NCI-H510A (cell line): Measurements from ENCODE around the gene PIK3C2G.

Experiments
- DNase-seq: peaks from one replicate; lab custom pipeline; 2025; lab: John Stamatoyannopoulos, UW

PIK3C2G gene

DNA sequence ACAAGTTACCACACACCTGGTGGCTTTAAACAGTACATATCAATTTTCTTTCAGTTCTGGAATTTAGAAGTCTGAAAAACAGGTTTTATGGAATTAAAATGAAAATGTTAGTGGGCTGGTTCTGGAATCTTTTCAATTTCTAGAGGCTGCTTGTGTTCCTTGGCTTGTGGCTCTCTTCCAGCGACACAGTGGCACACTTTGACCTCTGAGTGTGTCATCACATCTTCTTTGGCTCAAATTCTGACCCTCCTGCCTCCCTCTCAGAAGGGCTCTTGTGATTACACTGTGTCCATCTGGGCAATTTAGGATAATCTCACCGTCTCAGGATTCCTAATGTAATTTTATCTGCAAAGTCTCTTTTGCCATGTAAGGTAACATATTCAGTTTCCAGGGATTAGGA, 306.5 kb downstream of the PIK3C2G start:
- DNase-seq = no peak

DNA sequence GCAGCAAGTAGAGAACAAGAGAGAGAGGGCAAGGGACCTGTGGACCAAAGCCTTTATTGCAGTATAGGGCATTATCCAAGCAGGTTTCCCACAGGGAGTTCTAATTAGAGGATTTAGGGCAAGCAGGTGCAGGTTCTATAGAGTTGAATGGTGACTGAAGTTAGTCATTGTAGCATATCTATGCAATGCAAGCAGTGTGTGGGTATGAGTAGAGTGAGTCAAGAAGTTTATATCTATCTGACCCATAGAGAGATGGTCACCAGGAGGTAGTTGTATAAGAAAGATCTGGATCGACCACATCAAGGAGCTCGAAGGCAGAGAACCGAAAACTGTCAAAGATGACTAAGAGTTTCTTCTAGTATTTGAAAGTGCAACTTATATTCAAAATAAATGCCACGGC, 309.2 kb downstream of the PIK3C2G start:
- no peak for DNase-seq

DNA sequence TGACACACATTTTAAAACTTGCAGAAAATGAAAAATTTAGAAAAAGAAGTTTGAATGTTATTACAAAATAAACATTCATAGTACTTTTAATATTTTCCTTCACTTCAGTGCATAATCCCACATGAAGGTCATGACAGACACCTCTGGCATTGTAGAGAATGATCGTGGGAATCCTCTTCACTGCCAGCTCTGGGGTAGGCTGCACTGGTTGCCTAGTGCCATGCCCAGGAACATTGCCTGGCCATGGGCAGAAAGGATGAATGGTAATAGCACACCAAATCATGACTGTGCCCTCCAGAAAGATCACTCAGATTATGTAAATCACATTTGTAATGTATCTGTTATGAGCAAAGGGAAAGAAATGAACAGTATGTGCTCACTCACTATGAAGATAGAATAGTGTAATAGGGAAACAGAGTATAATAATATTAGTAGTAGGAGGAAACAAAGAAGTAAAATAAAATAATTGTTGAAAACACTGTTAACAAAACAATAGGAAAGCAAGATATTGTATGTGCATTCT, 314.8 kb downstream of the PIK3C2G start:
- no peak for DNase-seq

- DNase-seq = no peak
Observed at GRCh38 chr12:18576648-18577047, 315.3 kb downstream of the PIK3C2G start.

DNA sequence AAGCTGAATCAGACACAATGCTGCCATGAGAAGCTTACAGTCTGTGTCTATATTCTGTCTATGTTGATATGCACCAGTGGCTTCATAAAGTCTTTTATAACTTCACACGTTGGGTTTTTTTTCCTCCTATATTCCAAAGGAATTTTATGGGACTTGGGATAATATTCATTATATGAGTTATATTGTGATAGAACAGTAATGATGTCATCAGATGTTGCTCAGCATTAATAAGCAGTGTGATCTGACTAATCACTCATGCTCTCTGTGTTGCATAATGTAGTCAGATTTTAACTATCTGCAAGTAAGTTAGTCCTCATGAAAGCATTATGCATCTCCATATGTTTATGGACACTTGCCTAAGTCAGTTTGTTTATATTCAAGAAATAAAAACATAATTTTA, 316.9 kb downstream of the PIK3C2G start:
- DNase-seq = no peak

DNA sequence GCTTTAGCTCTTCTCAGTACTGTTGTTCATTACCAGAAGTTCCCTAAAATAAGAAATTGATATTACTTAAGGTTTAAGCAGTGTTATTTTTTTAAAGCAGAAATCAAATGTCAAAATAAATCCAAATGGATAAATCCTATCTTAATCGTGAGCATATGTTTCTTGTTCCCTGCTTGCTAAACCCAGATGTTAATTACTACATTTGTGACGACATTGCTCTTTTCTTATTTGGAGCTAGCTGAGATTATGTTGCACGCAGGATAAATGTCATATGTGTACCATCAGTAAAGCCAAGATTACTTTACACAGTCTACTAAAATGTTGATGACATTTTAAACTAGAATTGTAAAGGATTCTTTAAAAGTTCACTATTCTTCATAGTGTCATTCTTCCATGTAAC, 319.0 kb downstream of the PIK3C2G start:
- DNase-seq = no peak

- DNase-seq = no peak
Observed at GRCh38 chr12:18580706-18581105, 319.4 kb downstream of the PIK3C2G start.

GRCh38 chr12:18581232-18581962, 320.1 kb downstream of the PIK3C2G start:
- DNase-seq = no peak

GRCh38 chr12:18583655-18584054, 322.3 kb downstream of the PIK3C2G start:
- DNase-seq = no peak

DNA sequence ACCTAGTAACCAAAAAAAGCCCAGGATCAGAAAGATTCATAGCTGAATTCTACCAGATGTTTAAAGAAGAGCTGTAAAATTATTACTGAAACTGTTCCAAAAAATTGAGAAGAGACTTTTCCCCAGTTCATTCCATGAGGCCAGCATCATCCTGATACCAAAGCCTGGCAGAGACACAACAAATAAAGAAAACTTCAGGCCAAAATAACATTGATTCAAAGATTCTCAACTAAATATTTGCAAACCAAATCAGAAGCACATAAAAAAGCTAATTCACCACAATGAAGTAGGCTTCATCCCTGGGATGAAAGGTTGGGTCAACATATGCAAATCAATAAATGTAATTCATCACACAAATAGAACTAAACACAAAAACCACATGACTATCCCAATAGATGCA, 325.3 kb downstream of the PIK3C2G start:
- no peak for DNase-seq

GRCh38 chr12:18589316-18589715, 328.0 kb downstream of the PIK3C2G start:
- DNase-seq = no peak

- DNase-seq = no peak
Observed at GRCh38 chr12:18591473-18591872, 330.2 kb downstream of the PIK3C2G start.

GRCh38 chr12:18595412-18595811, 334.1 kb downstream of the PIK3C2G start:
- DNase-seq = no peak

DNA sequence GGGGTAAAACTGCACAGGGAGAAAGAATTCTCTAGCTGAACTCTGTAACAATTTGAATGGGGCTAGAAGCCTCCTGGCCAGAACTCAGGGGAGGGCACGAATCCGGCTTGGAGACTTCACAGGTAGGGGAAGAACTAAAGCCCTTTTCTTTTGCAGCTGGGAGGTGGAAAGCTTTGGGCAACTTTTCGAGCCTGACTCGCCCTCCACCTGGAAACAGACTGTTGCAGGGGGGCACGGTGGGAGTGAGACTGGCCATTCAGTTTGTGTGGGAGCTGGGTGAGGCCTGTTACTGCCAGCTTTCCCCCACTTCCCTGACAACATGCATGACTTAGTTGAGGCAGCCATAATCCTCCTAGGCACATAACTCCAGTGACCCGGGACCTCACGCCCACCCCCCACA, 340.6 kb downstream of the PIK3C2G start:
- DNase-seq = no peak

GRCh38 chr12:18612971-18613370, 351.7 kb downstream of the PIK3C2G start:
- DNase-seq = no peak

DNA sequence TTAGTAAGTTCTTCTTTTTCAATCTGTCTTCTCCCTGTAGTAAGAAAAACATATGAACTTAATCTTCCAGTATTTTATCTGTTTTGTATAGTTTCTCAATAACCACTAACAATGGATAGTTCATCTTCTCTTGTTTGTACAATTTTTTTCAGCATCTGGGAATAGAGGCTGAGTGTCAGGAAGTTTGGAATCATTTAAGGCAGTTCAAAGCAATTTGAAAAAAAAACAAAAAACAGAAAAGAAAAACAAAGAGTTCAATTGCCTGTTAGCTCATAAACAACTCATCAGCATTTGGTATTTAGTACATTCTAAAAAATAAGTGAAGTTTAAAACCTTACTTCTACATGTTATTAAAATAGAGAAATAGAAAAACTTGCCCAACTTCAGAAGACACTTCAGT, 359.7 kb downstream of the PIK3C2G start:
- DNase-seq = no peak

GRCh38 chr12:18629445-18629844, 368.1 kb downstream of the PIK3C2G start:
- DNase-seq = no peak

DNA sequence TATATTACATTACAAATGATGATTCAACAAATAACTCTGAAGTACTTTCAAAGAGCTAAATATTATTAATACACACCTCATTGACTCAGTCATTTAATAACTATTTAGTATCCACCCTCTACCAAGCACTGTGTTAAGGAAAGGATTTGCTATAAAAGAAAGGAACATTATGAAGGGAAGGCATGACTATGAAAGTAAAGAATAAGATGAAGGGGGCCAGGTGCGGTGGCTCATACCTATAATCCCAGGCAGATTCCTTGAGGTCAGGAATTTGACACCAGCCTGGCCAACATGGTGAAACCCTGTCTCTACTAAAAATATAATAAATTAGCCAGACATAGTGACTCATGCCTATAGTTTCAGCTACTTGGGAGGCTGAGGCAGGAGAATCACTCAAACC, 368.6 kb downstream of the PIK3C2G start:
- DNase-seq = no peak

- DNase-seq = no peak
Observed at GRCh38 chr12:18631339-18631738, 370.0 kb downstream of the PIK3C2G start.

DNA sequence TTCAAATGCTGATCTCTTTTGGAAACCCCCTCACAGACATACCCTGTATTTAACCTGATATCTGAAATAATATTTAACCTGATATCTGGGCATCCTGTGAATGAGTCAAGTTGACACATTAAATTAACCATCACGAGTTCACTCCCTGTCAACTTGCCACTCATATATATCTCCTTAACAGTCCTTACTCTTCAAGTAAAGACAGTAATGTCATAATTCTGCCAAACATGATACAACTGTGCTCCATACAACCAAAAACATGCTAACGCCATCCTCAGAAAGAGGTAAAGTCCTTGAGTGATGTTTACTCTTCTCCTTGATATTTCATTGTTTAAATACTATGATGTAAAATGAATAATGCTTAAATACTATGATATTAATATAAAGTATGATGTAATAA, 371.5 kb downstream of the PIK3C2G start:
- no peak for DNase-seq

- no peak for DNase-seq
Observed at GRCh38 chr12:18634382-18634781, 373.1 kb downstream of the PIK3C2G start.

DNA sequence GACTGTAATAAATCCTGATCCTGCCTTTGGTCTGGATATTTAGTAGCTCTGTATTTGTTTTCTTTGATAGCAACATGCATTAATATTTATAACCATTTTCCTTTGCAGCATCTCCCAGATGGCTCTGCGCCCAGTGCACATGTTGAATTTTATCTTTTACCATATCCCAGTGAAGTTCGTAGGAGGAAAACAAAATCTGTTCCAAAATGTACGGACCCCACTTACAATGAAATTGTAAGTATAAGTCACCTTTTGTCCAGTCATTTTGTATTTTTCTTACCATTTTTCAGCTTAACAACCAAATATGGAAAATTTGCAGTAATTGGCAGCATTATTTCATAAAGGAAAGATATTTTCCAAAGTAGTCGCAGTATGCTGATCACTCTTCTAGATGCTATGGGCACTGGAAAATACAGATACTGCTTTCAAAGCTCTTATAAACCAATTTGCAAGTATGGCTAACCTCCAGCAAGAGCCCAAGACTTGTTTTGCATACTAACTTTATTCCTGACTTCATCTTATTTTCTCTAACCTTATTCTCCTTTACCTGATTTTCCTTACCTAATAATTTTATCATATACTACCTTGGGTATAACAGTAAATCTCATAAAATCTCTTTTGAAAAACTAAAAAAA, 379.1 kb downstream of the PIK3C2G start:
- no peak for DNase-seq

DNA sequence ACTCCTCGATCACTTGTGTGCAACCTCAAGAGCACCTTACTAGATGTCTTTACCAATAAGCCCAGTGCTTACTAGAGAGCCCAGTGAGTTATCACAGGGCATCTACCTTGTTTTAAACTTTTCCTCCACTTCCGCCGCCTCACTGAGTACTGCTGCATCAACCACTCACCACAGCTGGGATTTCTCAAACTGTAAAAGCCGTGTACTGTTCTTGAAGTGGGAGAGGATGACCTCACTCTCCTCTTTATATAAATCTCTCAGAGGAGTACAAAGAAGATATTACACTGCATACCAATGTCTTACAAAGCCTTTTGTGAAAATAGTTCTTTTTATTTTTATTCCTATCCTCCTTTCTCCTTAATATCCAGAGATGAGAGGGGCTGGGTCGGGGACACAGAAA, 382.4 kb downstream of the PIK3C2G start:
- DNase-seq = no peak

DNA sequence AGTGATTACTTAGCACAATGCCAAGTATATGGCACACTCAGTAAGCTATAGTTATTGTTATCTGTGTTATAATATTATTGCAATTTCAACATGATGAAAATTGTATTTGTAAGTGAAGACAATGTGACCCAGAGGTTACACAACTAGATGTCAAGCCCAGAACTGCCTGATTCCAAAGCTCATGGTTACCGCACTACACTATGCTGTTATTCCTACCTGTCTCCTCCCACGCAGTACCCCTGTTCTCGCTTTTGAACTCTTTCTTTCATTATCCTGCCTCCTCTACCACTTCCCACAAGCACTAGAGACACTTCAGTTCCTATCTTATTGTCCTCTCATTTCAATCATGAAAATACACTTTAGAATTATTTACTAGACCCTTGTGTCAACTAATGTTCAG, 383.2 kb downstream of the PIK3C2G start:
- DNase-seq = no peak
